HepG2 (cell line): ENCODE results near the gene PTPRM. TPM values are rescaled to one million over a fixed set of nuclear protein-coding genes. Genes with fewer than 3 reads are reported as not detected.

Experiments
- ATAC-seq: fragments of 200-7000 bp; cut with Tn5 transposase; 3 replicates; pipeline ENCODE4 v1.9.1; 2020; ENCODE audit warnings: mild to moderate bottlenecking, moderate library complexity
- BruUV-seq: library from RNA; stranded (reverse); fragments of 400-500 nt; replicated peaks from 2 replicates; lab custom pipeline; 2021; lab: Mats Ljungman, UMichigan
- CTCF ChIA-PET: fragments of 300-600 bp; formaldehyde crosslinking; extraction: SDS; loops from one replicate; lab custom pipeline; 2021; ENCODE audit warnings: low total read pairs, inconsistent platforms, low intra/inter-chr PET ratio; lab: Yijun Ruan, JAX
- POLR2A ChIA-PET: fragments of 350-600 bp; sonication (Branson Sonifier 250); formaldehyde crosslinking; loops from one replicate; lab custom pipeline; 2020; ENCODE audit warnings: antibody characterized with exemption, inconsistent platforms; lab: Yijun Ruan, JAX
- DNase-seq: peaks from one replicate; pipeline ENCODE4 v3.0.0-alpha.2; 2015; ENCODE audit warnings: low spot score
- FAIRE-seq: peaks from 3 replicates; lab custom pipeline; 2011; peaks lifted over from hg19 to GRCh38; lab: Jason Lieb, UNC
- H2AFZ ChIP-seq: one replicate; pipeline ENCODE4 v1.6.1; 2011; ENCODE audit warnings: low read length, inconsistent platforms
- H3K27ac ChIP-seq: fragments of 300-600 bp; 3 replicates; pipeline ENCODE4 v1.8.0; 2011; ENCODE audit warnings: mixed run types, mild to moderate bottlenecking, mixed read lengths, low read length, inconsistent platforms; ENCODE audit not compliant: insufficient read depth; ENCODE audit errors: extremely low read length
- H3K27me3 ChIP-seq, 2 experiments: fragments of 200-600 bp in 1 of 2; 2 replicates in 1 of 2; 3 replicates in 1 of 2; pipeline versions ENCODE4 v1.6.0 to v1.8.0; 2011; ENCODE audit warnings: low read length in 2 of 2, mild to moderate bottlenecking in 2 of 2, moderate library complexity in 2 of 2, inconsistent platforms in 1 of 2; ENCODE audit not compliant: insufficient read depth in 2 of 2, control insufficient read depth in 1 of 2
- H3K36me3 ChIP-seq, 2 experiments: fragments of 200-600 bp in 1 of 2; replicated peaks in 1 of 2; 2 replicates in 1 of 2; 3 replicates in 1 of 2; pipeline versions ENCODE4 v1.5.1 to v1.8.0; 2011; ENCODE audit warnings: low read length in 2 of 2, inconsistent platforms in 1 of 2; ENCODE audit not compliant: insufficient read depth in 2 of 2, control insufficient read depth in 1 of 2
- H3K4me1 ChIP-seq: 2 replicates; pipeline ENCODE4 v1.5.1; 2012; ENCODE audit warnings: low read length, inconsistent platforms; ENCODE audit not compliant: insufficient read depth
- H3K4me2 ChIP-seq: 2 replicates; pipeline ENCODE4 v1.6.0; 2011; ENCODE audit warnings: low read depth, low read length, inconsistent platforms
- H3K4me3 ChIP-seq, 3 experiments: fragments of 200-600 bp in 1 of 3; sonication (generic), shearing (Covaris generic) in 1 of 3; replicated peaks in 1 of 3; 2 replicates each; pipeline ENCODE4 v1.5.1; 2011 to 2016; ENCODE audit warnings: low read length in 3 of 3, inconsistent platforms in 2 of 3, low read depth in 2 of 3, mild to moderate bottlenecking in 2 of 3, control low read depth in 1 of 3, mixed read lengths in 1 of 3; ENCODE audit not compliant: insufficient read depth in 1 of 3
- H3K79me2 ChIP-seq: one replicate; pipeline ENCODE4 v1.6.1; 2011; ENCODE audit warnings: low read length, inconsistent platforms; ENCODE audit not compliant: insufficient read depth
- H3K9ac ChIP-seq: 2 replicates; pipeline ENCODE4 v1.6.0; 2011; ENCODE audit warnings: mild to moderate bottlenecking, low read depth, low read length, inconsistent platforms; ENCODE audit not compliant: insufficient read depth
- H3K9me3 ChIP-seq: 2 replicates; pipeline ENCODE4 v1.5.1; 2012; ENCODE audit warnings: mild to moderate bottlenecking, low read length
- H4K20me1 ChIP-seq: 2 replicates; pipeline ENCODE4 v1.6.0; 2011; ENCODE audit warnings: inconsistent platforms, mild to moderate bottlenecking, low read length, moderate library complexity; ENCODE audit not compliant: insufficient read depth
- KDM1A ChIP-seq: IDR thresholded peaks from 2 replicates; pipeline ENCODE4 v1.6.1; 2016; ENCODE audit warnings: missing compliant biosample characterization
- PRDM10 ChIP-seq: sonication (generic); formaldehyde crosslinking; IDR thresholded peaks from 2 replicates; pipeline ENCODE4 v1.4.0; 2020; ENCODE audit warnings: low read depth, missing genetic modification reagents
- ZNF720 ChIP-seq: sonication (generic); formaldehyde crosslinking; IDR thresholded peaks from 2 replicates; pipeline ENCODE4 v1.4.0; 2020; ENCODE audit warnings: missing genetic modification reagents
- WGBS: methylation state at CpG from one replicate; pipeline ENCODE4 v1.1.6; 2017; ENCODE audit warnings: low lambda C conversion rate; 5-methylcytosine and 5-hydroxymethylcytosine counted together
- in situ Hi-C: cut with HindIII; loops from 2 replicates; pipeline ENCODE4 v1.10.0; 2017; ENCODE audit warnings: low pct_unique_long_range_greater_than_20kb; ENCODE audit not compliant: extremely low pct_ligation_motif_present
- intact Hi-C: fragments of 100-400 bp; cut with micrococcal nuclease; formaldehyde crosslinking; loops from one replicate; pipeline ENCODE4 v1.10.0; 2022; ENCODE audit not compliant: unreplicated experiment
- polyA plus RNA-seq, 8 experiments: library from polyadenylated mRNA; depleted of rRNA in 3 of 8; stranded (reverse) in 7 of 8; unstranded in 1 of 8; fragments of >200 nt; fragmentation: Illumina TruSeq in 4 of 8; extraction: Trizol in 4 of 8; gene quantifications; 2 replicates each; pipeline versions ENCODE4 v1.2.1 to v1.2.3, GENCODE V29; 2011 to 2016; ENCODE audit warnings: low read depth in 4 of 8, missing spikeins in 1 of 8, mixed read lengths in 1 of 8; ENCODE audit not compliant: insufficient read depth in 1 of 8
- total RNA-seq, 5 experiments: library from RNA; depleted of rRNA; stranded (reverse); fragments of >200 nt; fragmentation: Illumina TruSeq; extraction: Trizol; gene quantifications; 2 replicates each; pipeline ENCODE4 v1.2.3, GENCODE V29; 2016; ENCODE audit warnings: low read depth in 1 of 5

Gene PTPRM
- total and polyA plus RNA-seq, 2 of the 13 experiments (the other 11 are each of a cell fraction or from before 2014, with no cell fraction given) = 12.6 to 108 TPM

GRCh38 chr18:7896805-7897518 is 329.8 kb downstream of the PTPRM start:
- no TSS peak for BruUV-seq
- H3K27ac ChIP-seq = no peak overlapping the region

More at GRCh38 chr18:7896805-7897518, 329.8 kb downstream of the PTPRM start:
- POLR2A ChIA-PET = no interaction called here
- FAIRE-seq = no peak
- Histone ChIP-seq H2AFZ (no peak overlapping the region), H3K4me3 (no peak overlapping the region), H3K9me3 (no peaks in the 10 kb centered on the region), H3K79me2 (no peaks in the 10 kb centered on the region), H3K4me2 (no peak overlapping the region)
- in situ Hi-C loops = no loop called here
- DNase-seq = no peak
- TF ChIP-seq KDM1A (CRISPR knock-in tag) = no peak
- TF ChIP-seq ZNF720 = no peak
- no peak for TF ChIP-seq PRDM10 (CRISPR knock-in tag)
- TF ChIP-seq, all 625 proteins: peak for 0
- no peaks in the 10 kb centered on the region for H3K27me3 ChIP-seq
- H4K20me1 ChIP-seq = no peaks in the 10 kb centered on the region
- no peak overlapping the region for H3K9ac ChIP-seq
- CTCF ChIA-PET = no interaction called here
- H3K4me1 ChIP-seq = no peaks in the 10 kb centered on the region
- ATAC-seq = no peak
- 93% methylated on average over 6 of the region's 6 CpGs for WGBS
- peaks cover 0 to 3% of the 10 kb centered on the region in 2 experiments; a peak in 1 of 5 replicates for H3K36me3 ChIP-seq
- intact Hi-C loops = loop anchor here (10.0 kb wide), 1 partner anchor 62 kb away; no protein-coding TSS in a partner anchor
